ENCODE data around the gene PRPS1. TPM values are rescaled to one million over a fixed set of nuclear protein-coding genes. Genes with fewer than 3 reads are reported as not detected.

PRPS1 gene
- total and polyA plus RNA-seq, 2 donors (not counting 1 experiment from before 2014, with no cell fraction given) = 17.0 to 104 TPM

DNA sequence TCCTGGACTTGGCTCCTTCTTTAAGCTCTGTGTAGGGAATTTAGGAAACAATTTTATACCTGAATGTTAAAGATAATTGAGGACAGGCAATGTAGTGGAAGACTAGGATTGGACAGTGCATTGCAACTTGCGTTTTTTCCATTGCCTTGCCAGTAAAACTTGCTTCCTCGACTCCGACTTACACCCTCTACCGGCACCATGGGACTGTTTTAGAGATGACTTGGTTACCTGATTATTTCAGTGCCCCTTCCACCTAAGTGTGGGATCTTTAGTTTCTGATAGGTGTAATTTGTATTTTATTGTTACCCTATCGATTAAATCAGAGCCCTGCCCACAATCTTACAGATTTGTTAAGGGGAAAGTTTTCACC is 1.2 kb downstream of the PRPS1 start:
- TF ChIP-seq, protein P1, sequence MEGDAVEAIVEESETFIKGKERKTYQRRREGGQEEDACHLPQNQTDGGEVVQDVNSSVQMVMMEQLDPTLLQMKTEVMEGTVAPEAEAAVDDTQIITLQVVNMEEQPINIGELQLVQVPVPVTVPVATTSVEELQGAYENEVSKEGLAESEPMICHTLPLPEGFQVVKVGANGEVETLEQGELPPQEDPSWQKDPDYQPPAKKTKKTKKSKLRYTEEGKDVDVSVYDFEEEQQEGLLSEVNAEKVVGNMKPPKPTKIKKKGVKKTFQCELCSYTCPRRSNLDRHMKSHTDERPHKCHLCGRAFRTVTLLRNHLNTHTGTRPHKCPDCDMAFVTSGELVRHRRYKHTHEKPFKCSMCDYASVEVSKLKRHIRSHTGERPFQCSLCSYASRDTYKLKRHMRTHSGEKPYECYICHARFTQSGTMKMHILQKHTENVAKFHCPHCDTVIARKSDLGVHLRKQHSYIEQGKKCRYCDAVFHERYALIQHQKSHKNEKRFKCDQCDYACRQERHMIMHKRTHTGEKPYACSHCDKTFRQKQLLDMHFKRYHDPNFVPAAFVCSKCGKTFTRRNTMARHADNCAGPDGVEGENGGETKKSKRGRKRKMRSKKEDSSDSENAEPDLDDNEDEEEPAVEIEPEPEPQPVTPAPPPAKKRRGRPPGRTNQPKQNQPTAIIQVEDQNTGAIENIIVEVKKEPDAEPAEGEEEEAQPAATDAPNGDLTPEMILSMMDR (conservative IDR thresholded peaks at IDR 0.05 in 1 of 2, IDR thresholded peaks at IDR 0.05 in 1 of 2; ENCODE audit: low read depth in 1 of 2, low read length in 2 of 2) = peak; percentile 19 to 46
- no peak for TF ChIP-seq EZH2 (IDR thresholded peaks at IDR 0.05; ENCODE audit: low read length, missing control alignments)
- Histone ChIP-seq H3K4me3 (replicated peaks in 1 of 4; ENCODE audit: control extremely low read depth in 1 of 4, insufficient read depth in 1 of 4, low read depth in 3 of 4, low read length in 4 of 4) (peak overlapping the region; percentile 37 to 87 (median 64)), H3K27me3 (ENCODE audit: control insufficient read depth, insufficient read depth, low read length) (no peaks in the 10 kb centered on the region), H3K4me1 (ENCODE audit: control insufficient read depth, extremely low read depth, insufficient read depth, low read length) (peaks cover 4% of the 10 kb centered on the region), H3K36me3 (ENCODE audit: control insufficient read depth, insufficient read depth, low read length) (no peaks in the 10 kb centered on the region), H3K27ac (ENCODE audit: insufficient read depth, low read length) (no peak overlapping the region), H3K9ac (ENCODE audit: insufficient read depth, low read length) (no peak overlapping the region), H3K79me2 (ENCODE audit: control insufficient read depth, insufficient read depth, low read length) (peaks cover 27% of the 10 kb centered on the region), H4K20me1 (ENCODE audit: control insufficient read depth, extremely low read depth, insufficient read depth, low read length) (no peaks in the 10 kb centered on the region), H3K4me2 (ENCODE audit: extremely low read depth, insufficient read depth, low read length) (peak overlapping the region; percentile 73), H2AFZ (ENCODE audit: low read length) (no peak overlapping the region), H3K9me3 (ENCODE audit: control insufficient read depth, insufficient read depth, low read depth, low read length) (no peaks in the 10 kb centered on the region)
- peak; percentile 38 to 39 for DNase-seq (ENCODE audit: low read depth in 2 of 2)

DNA sequence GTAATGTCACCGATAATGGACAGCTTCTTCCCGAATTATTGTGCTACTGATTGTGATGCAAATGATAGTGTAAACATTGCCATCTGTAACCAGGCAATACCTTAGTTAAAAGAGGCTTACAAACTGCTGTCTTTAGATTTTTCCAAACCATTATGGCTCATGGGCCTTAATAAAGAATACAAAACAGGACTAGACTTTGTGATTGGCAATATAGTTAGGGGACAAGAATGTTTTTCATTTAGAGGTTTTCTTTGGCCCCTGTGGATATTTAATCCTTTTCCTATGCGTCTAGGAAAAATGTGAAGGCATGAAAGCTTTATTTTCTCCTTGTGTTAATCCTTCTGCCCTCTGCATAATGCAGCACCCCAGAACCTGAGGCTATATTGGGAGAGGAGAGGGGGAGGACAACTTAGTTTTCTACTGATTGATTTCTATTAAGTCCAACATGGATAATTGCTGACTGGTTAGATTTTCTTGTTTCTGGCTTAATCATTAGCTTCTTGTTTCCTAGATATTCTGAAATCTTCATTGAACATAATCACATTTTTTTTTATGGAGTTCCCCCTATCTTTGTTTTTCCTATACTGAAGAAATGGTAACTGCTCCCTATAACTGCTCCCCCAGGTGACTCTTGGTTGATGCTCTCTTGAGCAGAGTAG is 1.9 kb downstream of the PRPS1 start:
- Histone ChIP-seq H3K36me3 (ENCODE audit: control insufficient read depth, insufficient read depth, low read length) (no peaks in the 10 kb centered on the region), H3K4me3 (replicated peaks in 1 of 4; ENCODE audit: control extremely low read depth in 1 of 4, insufficient read depth in 1 of 4, low read depth in 3 of 4, low read length in 4 of 4) (peak overlapping the region; percentile 3 to 87 (median 48)), H3K9me3 (ENCODE audit: control insufficient read depth, insufficient read depth, low read depth, low read length) (no peaks in the 10 kb centered on the region), H3K27ac (ENCODE audit: insufficient read depth, low read length) (no peak overlapping the region), H3K9ac (ENCODE audit: insufficient read depth, low read length) (no peak overlapping the region), H4K20me1 (ENCODE audit: control insufficient read depth, extremely low read depth, insufficient read depth, low read length) (no peaks in the 10 kb centered on the region), H3K79me2 (ENCODE audit: control insufficient read depth, insufficient read depth, low read length) (peaks cover 27% of the 10 kb centered on the region), H2AFZ (ENCODE audit: low read length) (no peak overlapping the region), H3K27me3 (ENCODE audit: control insufficient read depth, insufficient read depth, low read length) (no peaks in the 10 kb centered on the region), H3K4me1 (ENCODE audit: control insufficient read depth, extremely low read depth, insufficient read depth, low read length) (peaks cover 4% of the 10 kb centered on the region), H3K4me2 (ENCODE audit: extremely low read depth, insufficient read depth, low read length) (peak overlapping the region; percentile 73)
- TF ChIP-seq, protein P1 (conservative IDR thresholded peaks at IDR 0.05 in 1 of 2, IDR thresholded peaks at IDR 0.05 in 1 of 2; ENCODE audit: low read depth in 1 of 2, low read length in 2 of 2) = no peak
- no peak for TF ChIP-seq EZH2 (IDR thresholded peaks at IDR 0.05; ENCODE audit: low read length, missing control alignments)
- DNase-seq (ENCODE audit: low read depth in 2 of 2) = no peak

DNA sequence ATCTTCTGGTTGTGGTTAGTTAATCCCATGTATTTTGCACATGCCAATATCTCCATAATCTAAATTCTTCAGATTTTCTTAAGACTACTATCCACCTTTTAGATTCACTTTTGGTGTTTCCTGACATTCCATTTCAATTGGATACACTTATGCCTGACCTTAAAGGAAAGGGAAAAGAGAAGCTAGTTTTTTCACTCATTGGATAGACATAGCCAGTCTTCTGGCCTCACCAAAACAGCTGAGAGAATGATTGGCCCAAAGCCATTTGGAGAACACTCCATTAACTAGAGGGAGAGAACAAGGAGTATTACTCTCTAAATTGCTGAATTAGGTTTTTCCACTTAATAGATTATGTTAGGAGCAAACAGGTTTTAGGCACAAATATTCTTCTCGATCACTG is 4.0 kb downstream of the PRPS1 start:
- H3K9me3 ChIP-seq (ENCODE audit: control insufficient read depth, insufficient read depth, low read depth, low read length) = no peaks in the 10 kb centered on the region
- no peak overlapping the region for H2AFZ ChIP-seq (ENCODE audit: low read length)
- no peak overlapping the region for H3K4me3 ChIP-seq (replicated peaks in 1 of 4; ENCODE audit: control extremely low read depth in 1 of 4, insufficient read depth in 1 of 4, low read depth in 3 of 4, low read length in 4 of 4)
- no peaks in the 10 kb centered on the region for H4K20me1 ChIP-seq (ENCODE audit: control insufficient read depth, extremely low read depth, insufficient read depth, low read length)
- no peak overlapping the region for H3K4me2 ChIP-seq (ENCODE audit: extremely low read depth, insufficient read depth, low read length)
- no peak for TF ChIP-seq EZH2 (IDR thresholded peaks at IDR 0.05; ENCODE audit: low read length, missing control alignments)
- TF ChIP-seq, protein P1 (conservative IDR thresholded peaks at IDR 0.05 in 1 of 2, IDR thresholded peaks at IDR 0.05 in 1 of 2; ENCODE audit: low read depth in 1 of 2, low read length in 2 of 2) = no peak
- no peak overlapping the region for H3K9ac ChIP-seq (ENCODE audit: insufficient read depth, low read length)
- H3K36me3 ChIP-seq (ENCODE audit: control insufficient read depth, insufficient read depth, low read length) = no peaks in the 10 kb centered on the region
- peaks cover 36% of the 10 kb centered on the region for H3K79me2 ChIP-seq (ENCODE audit: control insufficient read depth, insufficient read depth, low read length)
- H3K27ac ChIP-seq (ENCODE audit: insufficient read depth, low read length) = no peak overlapping the region
- peaks cover 4% of the 10 kb centered on the region for H3K4me1 ChIP-seq (ENCODE audit: control insufficient read depth, extremely low read depth, insufficient read depth, low read length)
- no peaks in the 10 kb centered on the region for H3K27me3 ChIP-seq (ENCODE audit: control insufficient read depth, insufficient read depth, low read length)
- peak in 1 of 2 donors; percentile 48 for DNase-seq (ENCODE audit: low read depth in 2 of 2)

All from fibroblast of lung (primary cell).